ENCODE data around the gene ATP7A. TPM values are rescaled to one million over a fixed set of nuclear protein-coding genes. Genes with fewer than 3 reads are reported as not detected.
"Not testable (repeated sequence)": the region's sequence is repeated elsewhere in the genome, so short reads cannot be mapped to it uniquely, and the experiment has no call there.

ATP7A gene
- total RNA-seq, 1 donor from 2014 or later, result 2.4 TPM

- FAIRE-seq, result no peak
- DNase-seq (ENCODE audit: low read depth), result peak; percentile 85
- TF ChIP-seq CTCF (IDR thresholded peaks at IDR 0.05; ENCODE audit: insufficient read depth, low read length, severe bottlenecking), result no peak
- Histone ChIP-seq H3K36me3 (ENCODE audit: control insufficient read depth, insufficient read depth, low read length) (no peaks in the 10 kb centered on the region), H3K4me3 (ENCODE audit: low read depth, low read length) (no peak overlapping the region), H3K27me3 (ENCODE audit: control insufficient read depth, insufficient read depth, low read length) (no peaks in the 10 kb centered on the region)
Observed at GRCh38 chrX:77937291-77937690, 26.8 kb downstream of the ATP7A start.

GRCh38 chrX:77938083-77938680, 27.7 kb downstream of the ATP7A start:
- TF ChIP-seq CTCF (IDR thresholded peaks at IDR 0.05; ENCODE audit: insufficient read depth, low read length, severe bottlenecking), result no peak
- FAIRE-seq (no peak), DNase-seq (ENCODE audit: low read depth) (no peak)
- Histone ChIP-seq H3K4me3 (ENCODE audit: low read depth, low read length) (no peak overlapping the region), H3K36me3 (ENCODE audit: control insufficient read depth, insufficient read depth, low read length) (no peaks in the 10 kb centered on the region), H3K27me3 (ENCODE audit: control insufficient read depth, insufficient read depth, low read length) (no peaks in the 10 kb centered on the region)

- not testable (repeated sequence) for H3K27me3 ChIP-seq (ENCODE audit: control insufficient read depth, insufficient read depth, low read length); DNase-seq (ENCODE audit: low read depth); FAIRE-seq; H3K36me3 ChIP-seq (ENCODE audit: control insufficient read depth, insufficient read depth, low read length); H3K4me3 ChIP-seq (ENCODE audit: low read depth, low read length)
Observed at GRCh38 chrX:77945031-77945430, 34.5 kb downstream of the ATP7A start.

GRCh38 chrX:77945910-77946545, 35.5 kb downstream of the ATP7A start:
- TF ChIP-seq CTCF (IDR thresholded peaks at IDR 0.05; ENCODE audit: insufficient read depth, low read length, severe bottlenecking), result no peak
- Histone ChIP-seq H3K36me3 (ENCODE audit: control insufficient read depth, insufficient read depth, low read length) (no peaks in the 10 kb centered on the region), H3K4me3 (ENCODE audit: low read depth, low read length) (no peak overlapping the region), H3K27me3 (ENCODE audit: control insufficient read depth, insufficient read depth, low read length) (no peaks in the 10 kb centered on the region)
- FAIRE-seq (no peak), DNase-seq (ENCODE audit: low read depth) (no peak)

GRCh38 chrX:77946571-77946970, 36.1 kb downstream of the ATP7A start:
- no peak for FAIRE-seq
- DNase-seq (ENCODE audit: low read depth), result no peak
- Histone ChIP-seq H3K27me3 (ENCODE audit: control insufficient read depth, insufficient read depth, low read length) (no peaks in the 10 kb centered on the region), H3K36me3 (ENCODE audit: control insufficient read depth, insufficient read depth, low read length) (no peaks in the 10 kb centered on the region), H3K4me3 (ENCODE audit: low read depth, low read length) (no peak overlapping the region)
- TF ChIP-seq CTCF (IDR thresholded peaks at IDR 0.05; ENCODE audit: insufficient read depth, low read length, severe bottlenecking), result no peak

GRCh38 chrX:77949840-77950239, 39.3 kb downstream of the ATP7A start:
- TF ChIP-seq CTCF (IDR thresholded peaks at IDR 0.05; ENCODE audit: insufficient read depth, low read length, severe bottlenecking), result no peak
- FAIRE-seq (no peak), DNase-seq (ENCODE audit: low read depth) (no peak)
- Histone ChIP-seq H3K4me3 (ENCODE audit: low read depth, low read length) (no peak overlapping the region), H3K36me3 (ENCODE audit: control insufficient read depth, insufficient read depth, low read length) (no peaks in the 10 kb centered on the region), H3K27me3 (ENCODE audit: control insufficient read depth, insufficient read depth, low read length) (no peaks in the 10 kb centered on the region)
